H1 (cell line): ENCODE data around the gene OSMR. TPM values are rescaled to one million over a fixed set of nuclear protein-coding genes. Genes with fewer than 3 reads are reported as not detected.

ENCODE experiments used
- CTCF ChIA-PET: fragments of 300-600 bp; sonication (Branson Sonifier 250); formaldehyde crosslinking; loops from one replicate; lab custom pipeline; 2021; ENCODE audit not compliant: partially characterized antibody; lab: Charles Lee
- POLR2A ChIA-PET: fragments of 300-600 bp; sonication (Branson Sonifier 250); formaldehyde crosslinking; loops from one replicate; lab custom pipeline; 2021; ENCODE audit warnings: inconsistent platforms; ENCODE audit not compliant: partially characterized antibody; lab: Charles Lee
- DNase-seq, 2 experiments: peaks; one replicate each; pipeline versions ENCODE4 v3.0.0 to v3.0.0-alpha.2; 2010 to 2022; ENCODE audit warnings: low spot score in 2 of 2, low read depth in 1 of 2, mixed read lengths in 1 of 2
- FAIRE-seq: peaks from 2 replicates; lab custom pipeline; 2011; peaks lifted over from hg19 to GRCh38; lab: Jason Lieb, UNC
- H2AFZ ChIP-seq: 2 replicates; pipeline ENCODE4 v1.8.1; 2012; ENCODE audit warnings: low read length, inconsistent platforms
- H2AK5ac ChIP-seq: 2 replicates; pipeline ENCODE4 v1.6.1; 2013; ENCODE audit warnings: low read depth, low read length
- H2BK120ac ChIP-seq: replicated peaks from 2 replicates; pipeline ENCODE3; 2013; ENCODE audit warnings: low read depth, low read length, inconsistent platforms
- H2BK12ac ChIP-seq: 2 replicates; pipeline ENCODE4 v1.6.1; 2013; ENCODE audit warnings: low read depth, low read length
- H2BK15ac ChIP-seq: 2 replicates; pipeline ENCODE4 v1.6.1; 2013; ENCODE audit warnings: low read length
- H2BK20ac ChIP-seq: 2 replicates; pipeline ENCODE4 v1.6.1; 2013; ENCODE audit warnings: low read length
- H2BK5ac ChIP-seq: 2 replicates; pipeline ENCODE4 v1.6.1; 2013; ENCODE audit warnings: low read depth, low read length
- H3K14ac ChIP-seq: 2 replicates; pipeline ENCODE4 v1.6.1; 2013; ENCODE audit warnings: inconsistent platforms; ENCODE audit not compliant: insufficient read length
- H3K18ac ChIP-seq: 2 replicates; pipeline ENCODE4 v1.6.1; 2013; ENCODE audit warnings: low read length; ENCODE audit errors: extremely low read depth
- H3K23ac ChIP-seq: 2 replicates; pipeline ENCODE4 v1.6.1; 2013; ENCODE audit warnings: inconsistent platforms; ENCODE audit not compliant: insufficient read length
- H3K23me2 ChIP-seq: 2 replicates; pipeline ENCODE4 v1.6.1; 2013; ENCODE audit warnings: low read depth, low read length
- H3K27ac ChIP-seq: 2 replicates; pipeline ENCODE4 v1.6.1; 2011; ENCODE audit warnings: low read depth, low read length, inconsistent platforms
- H3K27me3 ChIP-seq, 4 experiments: replicated peaks in 1 of 4; 1 replicate in 1 of 4; 2 replicates in 3 of 4; pipeline versions ENCODE4 v1.6.1 to v1.8.1; 2011 to 2013; ENCODE audit warnings: low read length in 3 of 4, mild to moderate bottlenecking in 3 of 4, inconsistent platforms in 2 of 4, mixed read lengths in 2 of 4, moderate library complexity in 1 of 4; ENCODE audit not compliant: control insufficient read depth in 3 of 4, insufficient read depth in 3 of 4; ENCODE audit errors: extremely low read depth in 1 of 4
- H3K36me3 ChIP-seq, 4 experiments: 2 replicates each; pipeline versions ENCODE4 v1.6.1 to v1.8.1; 2011 to 2013; ENCODE audit warnings: mild to moderate bottlenecking in 4 of 4, low read length in 3 of 4, moderate library complexity in 2 of 4, control low read depth in 1 of 4, inconsistent platforms in 1 of 4; ENCODE audit not compliant: insufficient read depth in 4 of 4, control insufficient read depth in 2 of 4
- H3K4ac ChIP-seq: replicated peaks from 2 replicates; pipeline ENCODE3; 2013; ENCODE audit warnings: low read length, low read depth, mixed read lengths, inconsistent platforms; ENCODE audit not compliant: insufficient read length
- H3K4me1 ChIP-seq, 4 experiments: replicated peaks in 1 of 4; 1 replicate in 1 of 4; 2 replicates in 3 of 4; pipeline versions ENCODE4 v1.6.1 to v1.8.1; 2011 to 2013; ENCODE audit warnings: low read length in 3 of 4, inconsistent platforms in 2 of 4, mixed read lengths in 1 of 4; ENCODE audit not compliant: insufficient read depth in 4 of 4, control insufficient read depth in 3 of 4
- H3K4me2 ChIP-seq, 2 experiments: 2 replicates each; pipeline versions ENCODE4 v1.6.1 to v1.8.1; 2011 to 2013; ENCODE audit warnings: low read depth in 2 of 2, low read length in 2 of 2, control low read depth in 1 of 2, inconsistent platforms in 1 of 2, mild to moderate bottlenecking in 1 of 2; ENCODE audit not compliant: insufficient read depth in 1 of 2
- H3K4me3 ChIP-seq, 4 experiments: fragments of 200-600, 300-600 bp in 1 of 4; sonication (generic), shearing (Covaris generic), sonication (Bioruptor Twin) in 1 of 4; 2 replicates each; pipeline versions ENCODE4 v1.5.1 to v1.8.1; 2011 to 2016; ENCODE audit warnings: low read length in 4 of 4, low read depth in 3 of 4, control low read depth in 2 of 4, inconsistent platforms in 2 of 4, mild to moderate bottlenecking in 2 of 4, mixed read lengths in 1 of 4, moderate library complexity in 1 of 4; ENCODE audit not compliant: insufficient read depth in 2 of 4; ENCODE audit errors: extremely low read depth in 1 of 4
- H3K56ac ChIP-seq: replicated peaks from 2 replicates; pipeline ENCODE3; 2013; ENCODE audit warnings: low read depth, mild to moderate bottlenecking, mixed read lengths, low read length, inconsistent platforms; ENCODE audit not compliant: insufficient read length
- H3K79me1 ChIP-seq: 2 replicates; pipeline ENCODE4 v1.6.1; 2013; ENCODE audit warnings: low read depth, low read length, control low read depth
- H3K79me2 ChIP-seq, 2 experiments: 2 replicates each; pipeline versions ENCODE4 v1.6.1 to v1.8.1; 2012 to 2013; ENCODE audit warnings: low read length in 2 of 2, mild to moderate bottlenecking in 2 of 2, inconsistent platforms in 1 of 2; ENCODE audit not compliant: insufficient read depth in 2 of 2, control insufficient read depth in 1 of 2
- H3K9ac ChIP-seq, 4 experiments: replicated peaks in 1 of 4; 1 replicate in 1 of 4; 2 replicates in 3 of 4; pipeline versions ENCODE4 v1.6.1 to v1.8.1; 2011 to 2013; ENCODE audit warnings: low read depth in 3 of 4, low read length in 3 of 4, control low read depth in 2 of 4, mild to moderate bottlenecking in 2 of 4, moderate library complexity in 2 of 4, inconsistent platforms in 1 of 4; ENCODE audit errors: extremely low read depth in 1 of 4
- H3K9me3 ChIP-seq, 2 experiments: 2 replicates each; pipeline versions ENCODE4 v1.6.1 to v1.8.1; 2012 to 2013; ENCODE audit warnings: mild to moderate bottlenecking in 2 of 2, moderate library complexity in 2 of 2, control low read depth in 1 of 2, inconsistent platforms in 1 of 2, low read depth in 1 of 2, low read length in 1 of 2, mixed read lengths in 1 of 2; ENCODE audit not compliant: insufficient read depth in 2 of 2
- H4K20me1 ChIP-seq, 2 experiments: replicated peaks in 1 of 2; 2 replicates each; pipeline versions ENCODE3 to v1.8.1; 2011 to 2013; ENCODE audit warnings: inconsistent platforms in 2 of 2, low read length in 2 of 2, mild to moderate bottlenecking in 1 of 2; ENCODE audit not compliant: insufficient read depth in 2 of 2, control insufficient read depth in 1 of 2
- H4K5ac ChIP-seq: 2 replicates; pipeline ENCODE4 v1.6.1; 2013; ENCODE audit warnings: low read length, low read depth, mixed read lengths, inconsistent platforms; ENCODE audit not compliant: insufficient read length
- H4K8ac ChIP-seq: 2 replicates; pipeline ENCODE4 v1.8.0; 2013; ENCODE audit warnings: mild to moderate bottlenecking, moderate library complexity, low read length, inconsistent platforms; ENCODE audit not compliant: insufficient read depth; ENCODE audit errors: extremely low read depth
- H4K91ac ChIP-seq: replicated peaks from 2 replicates; pipeline ENCODE3; 2013; ENCODE audit warnings: low read length, mixed read lengths, inconsistent platforms; ENCODE audit not compliant: insufficient read length
- ATF3 ChIP-seq: IDR thresholded peaks from 2 replicates; pipeline ENCODE4 v1.6.1; 2011; ENCODE audit warnings: low read depth, mild to moderate bottlenecking, low read length; ENCODE audit not compliant: insufficient read depth
- CEBPB ChIP-seq: IDR thresholded peaks from 2 replicates; pipeline ENCODE4 v1.6.1; 2012; ENCODE audit warnings: low read depth, low read length
- GABPA ChIP-seq: IDR thresholded peaks from 2 replicates; pipeline ENCODE4 v1.6.1; 2011; ENCODE audit warnings: mild to moderate bottlenecking, low read length, moderate library complexity, borderline replicate concordance; ENCODE audit not compliant: insufficient read depth
- MAX ChIP-seq: IDR thresholded peaks from 2 replicates; pipeline ENCODE4 v1.6.1; 2012; ENCODE audit warnings: inconsistent platforms
- POLR2A ChIP-seq, 2 experiments: IDR thresholded peaks; 1 replicate in 1 of 2; 2 replicates in 1 of 2; pipeline ENCODE4 v1.6.1; 2011; ENCODE audit warnings: low read depth in 2 of 2, low read length in 2 of 2, mild to moderate bottlenecking in 2 of 2; ENCODE audit errors: control extremely low read depth in 1 of 2
- RAD21 ChIP-seq, 2 experiments: IDR thresholded peaks in 1 of 2; conservative IDR thresholded peaks in 1 of 2; 2 replicates each; pipeline ENCODE4 v1.6.1; 2011; ENCODE audit warnings: low read depth in 2 of 2, low read length in 2 of 2, improper control_type of control experiment in 1 of 2, inconsistent platforms in 1 of 2, mild to moderate bottlenecking in 1 of 2, moderate library complexity in 1 of 2
- RNF2 ChIP-seq: fragments of 200-900, 300-1000 bp; sonication (generic); IDR thresholded peaks from 2 replicates; pipeline ENCODE4 v1.7.1; 2016; ENCODE audit warnings: borderline replicate concordance, low read depth, mild to moderate bottlenecking, antibody characterized with exemption, low read length; ENCODE audit not compliant: poor library complexity, severe bottlenecking; ENCODE audit errors: missing control alignments
- SP4 ChIP-seq: IDR thresholded peaks from 2 replicates; pipeline ENCODE4 v1.6.1; 2012; ENCODE audit warnings: low read length, inconsistent platforms
- SUZ12 ChIP-seq: fragments of 200-600 bp; sonication (generic); IDR thresholded peaks from 2 replicates; pipeline ENCODE4 v1.6.1; 2012; ENCODE audit warnings: mild to moderate bottlenecking, inconsistent platforms, low read length, moderate library complexity, mixed read lengths
- TAF7 ChIP-seq: optimal IDR thresholded peaks from 2 replicates; pipeline ENCODE3; 2011; ENCODE audit warnings: low read depth, mild to moderate bottlenecking, inconsistent platforms, low read length, moderate library complexity, borderline replicate concordance
- TCF12 ChIP-seq: IDR thresholded peaks from 2 replicates; pipeline ENCODE4 v1.6.1; 2011; ENCODE audit warnings: low read depth, mild to moderate bottlenecking, low read length
- WGBS, 2 experiments: shearing (Covaris generic) in 1 of 2; methylation state at CpG; one replicate each; pipeline versions ENCODE4 v1.1.6 to v1.1.7; 2013 to 2015; ENCODE audit warnings: low lambda C conversion rate in 2 of 2, mixed read lengths in 2 of 2, inconsistent platforms in 1 of 2, low coverage in 1 of 2, missing lambda C conversion rate in 1 of 2; ENCODE audit not compliant: insufficient replicate concordance in 2 of 2, insufficient coverage in 1 of 2, insufficient read length in 1 of 2; ENCODE audit errors: extremely low coverage in 1 of 2, missing lambda C conversion rate in 1 of 2; 5-methylcytosine and 5-hydroxymethylcytosine counted together
- polyA plus RNA-seq, 7 experiments: library from polyadenylated mRNA; depleted of rRNA in 3 of 7; stranded (reverse) in 5 of 7; unstranded in 2 of 7; fragments of >200 nt in 5 of 7; fragments of 200-250 nt in 2 of 7; gene quantifications; 1 replicate in 5 of 7; 2 replicates in 1 of 7; 4 replicates in 1 of 7; pipeline versions ENCODE4 v1.2.1 to v1.2.3, GENCODE V29; 2011 to 2013; ENCODE audit warnings: missing spikeins in 2 of 7, mixed read lengths in 2 of 7
- total RNA-seq: library from RNA; stranded (reverse); fragmentation: NEBNext Ultra II Directional; extraction: Animal tissue kit (Norgen Biotek cat#: 25700); gene quantifications from 2 replicates; pipeline ENCODE4 v1.2.1, GENCODE V29; 2021

OSMR gene
- total and polyA plus RNA-seq, 2 of the 8 experiments (the other 6 are each of a cell fraction or from before 2014, with no cell fraction given), result 2.3 to 2.6 TPM

GRCh38 chr5:38847559-38848347, 1.9 kb downstream of the OSMR start:
- no peaks in the 10 kb centered on the region for H3K36me3 ChIP-seq
- no peaks in the 10 kb centered on the region for H3K9me3 ChIP-seq
- no peak overlapping the region for H2BK20ac ChIP-seq
- no peak overlapping the region for H4K5ac ChIP-seq
- H3K56ac ChIP-seq, result no peak overlapping the region
- H3K23me2 ChIP-seq, result peaks cover 13% of the 10 kb centered on the region; the same call in 1 of the 2 replicates
- no peak overlapping the region for H4K8ac ChIP-seq
- POLR2A ChIA-PET, result interaction anchor here (1.1 kb wide), 2 partner anchors 11 to 225 kb away, joined by 3 read pairs; no protein-coding TSS in a partner anchor
- WGBS, 2 experiments, result 81% methylated on average over 9 of the region's 9 CpGs; no CpG with 5 or more reads in 1 of the 2 experiments
- H2BK120ac ChIP-seq, result no peak overlapping the region
- peaks cover 2 to 33% (median 24%) of the 10 kb centered on the region in 4 experiments for H3K27me3 ChIP-seq
- CTCF ChIA-PET, result interaction anchor here (0.8 to 2.0 kb wide), 10 partner anchors 8 to 463 kb away, joined by 3 to 8 read pairs (median 4); no protein-coding TSS in a partner anchor
- FAIRE-seq (no peak), DNase-seq (no peak)
- no peak overlapping the region for H3K4ac ChIP-seq
- H3K4me2 ChIP-seq, result no peak overlapping the region; a peak in 1 of 4 replicates
- H3K79me2 ChIP-seq, result no peaks in the 10 kb centered on the region
- no peak overlapping the region for H3K14ac ChIP-seq
- H2BK15ac ChIP-seq, result no peak overlapping the region
- H3K79me1 ChIP-seq, result no peaks in the 10 kb centered on the region
- H3K9ac ChIP-seq, result no peak overlapping the region
- no peak overlapping the region for H3K27ac ChIP-seq
- H2AK5ac ChIP-seq, result no peak overlapping the region
- H3K23ac ChIP-seq, result no peak overlapping the region
- no peak overlapping the region for H2BK5ac ChIP-seq
- peaks cover 0 to 3% (median 0%) of the 10 kb centered on the region in 4 experiments; a peak in 1 of 7 replicates for H3K4me1 ChIP-seq
- H4K91ac ChIP-seq, result no peak overlapping the region
- no peak overlapping the region for H2AFZ ChIP-seq
- H2BK12ac ChIP-seq, result no peak overlapping the region
- H4K20me1 ChIP-seq, result no peaks in the 10 kb centered on the region
- H3K18ac ChIP-seq, result no peak overlapping the region
- no peak overlapping the region for H3K4me3 ChIP-seq
- TF ChIP-seq RNF2 (no peak), MAX (no peak), TCF12 (no peak), SP4 (no peak), SUZ12 (no peak), RAD21 (IDR thresholded peaks at IDR 0.05 in 1 of 2, conservative IDR thresholded peaks at IDR 0.05 in 1 of 2; ENCODE audit: low read depth in 2 of 2, low read length in 2 of 2) (no peak), ATF3 (no peak), TAF7 (no peak), POLR2A (IDR thresholded peaks at IDR 0.05; ENCODE audit: control extremely low read depth in 1 of 2, low read depth in 2 of 2, low read length in 2 of 2) (no peak), GABPA (no peak), CEBPB (no peak)
